Activated T-cell treated with anti-CD3 and anti-CD28 coated beads for 48 hours (primary cell): Measurements from ENCODE around the gene SYNDIG1L.
A peak's percentile ranks its signal among the peaks of the same experiment; 100 is the strongest.
"Not testable (repeated sequence)": the region's sequence is repeated elsewhere in the genome, so short reads cannot be mapped to it uniquely, and the experiment has no call there.

Experiments used
- DNase-seq: peaks from one replicate; pipeline ENCODE4 v3.0.0-alpha.2; 2020; ENCODE audit warnings: low read depth

The SYNDIG1L gene

GRCh38 chr14:74402401-74403251, 23.4 kb downstream of the SYNDIG1L start:
- no peak for DNase-seq

GRCh38 chr14:74401504-74402241, 24.3 kb downstream of the SYNDIG1L start:
- peak; percentile 38 for DNase-seq

- DNase-seq, result no peak
Measured at GRCh38 chr14:74400919-74401503, 25.0 kb downstream of the SYNDIG1L start.

GRCh38 chr14:74400031-74400685, 25.9 kb downstream of the SYNDIG1L start:
- no peak for DNase-seq

GRCh38 chr14:74395094-74395493, 30.9 kb downstream of the SYNDIG1L start:
- DNase-seq, result no peak

GRCh38 chr14:74394549-74394948, 31.5 kb downstream of the SYNDIG1L start:
- DNase-seq, result no peak

GRCh38 chr14:74392616-74393570, 33.1 kb downstream of the SYNDIG1L start:
- no peak for DNase-seq

GRCh38 chr14:74391479-74391878, 34.5 kb downstream of the SYNDIG1L start:
- DNase-seq, result no peak

GRCh38 chr14:74390505-74390904, 35.5 kb downstream of the SYNDIG1L start:
- DNase-seq, result not testable (repeated sequence)

GRCh38 chr14:74389980-74390379, 36.0 kb downstream of the SYNDIG1L start:
- DNase-seq, result no peak

- no peak for DNase-seq
Measured at GRCh38 chr14:74382231-74382630, 43.8 kb downstream of the SYNDIG1L start.

GRCh38 chr14:74381571-74381970, 44.4 kb downstream of the SYNDIG1L start:
- DNase-seq, result not testable (repeated sequence)

- DNase-seq, result no peak
Measured at GRCh38 chr14:74380845-74381244, 45.2 kb downstream of the SYNDIG1L start.

- DNase-seq, result no peak
Measured at GRCh38 chr14:74380172-74380571, 45.8 kb downstream of the SYNDIG1L start.

- DNase-seq, result no peak
Measured at GRCh38 chr14:74377976-74378690, 47.9 kb downstream of the SYNDIG1L start.

- DNase-seq, result no peak
Measured at GRCh38 chr14:74368441-74368840, 57.6 kb downstream of the SYNDIG1L start.

- DNase-seq, result no peak
Measured at GRCh38 chr14:74368026-74368425, 58.0 kb downstream of the SYNDIG1L start.

GRCh38 chr14:74364271-74364880, 61.6 kb downstream of the SYNDIG1L start:
- no peak for DNase-seq

GRCh38 chr14:74362361-74362915, 63.6 kb downstream of the SYNDIG1L start:
- DNase-seq, result peak; percentile 50

GRCh38 chr14:74360163-74360562, 65.8 kb downstream of the SYNDIG1L start:
- no peak for DNase-seq
